Measurements from ENCODE around the gene ZIC4. TPM values are rescaled to one million over a fixed set of nuclear protein-coding genes. Genes with fewer than 3 reads are reported as not detected.

ZIC4 gene
- total RNA-seq, 1 donor from 2014 or later = not detected

GRCh38 chr3:147408188-147409100 is 2.1 kb upstream of the ZIC4 start:
- intact Hi-C loops (cut with DNase I) = no loop called here
- ATAC-seq (ENCODE audit: poor library complexity) = no peak
- DNase-seq = no peak

GRCh38 chr3:147407498-147408187 is 1.3 kb upstream of the ZIC4 start:
- ATAC-seq (ENCODE audit: poor library complexity) (no peak), DNase-seq (no peak)
- intact Hi-C loops (cut with DNase I) = no loop called here

DNA sequence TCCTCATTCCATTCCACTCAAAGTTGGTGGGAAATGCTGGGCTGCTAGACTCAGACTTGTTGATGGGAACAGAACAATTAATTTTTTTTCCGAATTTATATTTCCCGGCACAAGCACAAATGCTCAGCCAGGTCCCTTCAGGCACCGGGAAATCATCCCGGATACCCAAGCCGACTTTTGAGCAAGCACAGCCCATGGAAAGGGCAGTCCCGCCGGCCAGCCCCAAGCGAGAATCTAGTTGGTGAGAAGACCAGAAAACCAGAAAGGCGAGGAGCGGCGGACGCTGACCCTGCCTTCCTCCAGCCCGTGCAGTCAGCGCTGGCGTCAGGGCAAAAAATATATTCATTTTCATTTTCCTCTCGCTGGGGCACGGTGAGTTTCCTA is 763 bp upstream of the ZIC4 start:
- intact Hi-C loops (cut with DNase I) = no loop called here
- DNase-seq = no peak
- ATAC-seq (ENCODE audit: poor library complexity) = no peak

GRCh38 chr3:147405231-147406027 is 914 bp downstream of the ZIC4 start:
- ATAC-seq (ENCODE audit: poor library complexity) = no peak
- intact Hi-C loops (cut with DNase I) = no loop called here
- no peak for DNase-seq

DNA sequence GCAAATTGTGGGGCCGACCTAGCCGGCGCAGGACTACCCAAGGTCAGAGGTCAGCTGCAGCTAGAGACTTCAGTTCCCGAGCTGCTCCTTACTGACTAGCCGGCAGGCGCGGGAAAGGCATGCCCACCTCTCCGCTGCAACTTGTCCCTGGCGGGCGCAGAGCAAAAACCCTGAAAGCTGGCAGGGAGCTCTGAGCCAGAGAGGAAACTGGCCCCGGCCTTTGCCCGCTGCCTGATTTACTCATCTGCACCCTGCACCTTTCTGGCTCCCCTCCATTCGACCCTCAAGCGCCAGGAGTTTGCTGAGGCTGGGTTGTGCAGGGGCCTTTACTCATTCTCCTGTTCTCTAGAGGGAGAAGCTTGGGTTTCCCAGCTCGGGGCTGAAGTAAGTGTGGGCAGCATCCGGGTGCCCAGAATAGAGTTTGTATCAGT is 1.5 kb downstream of the ZIC4 start:
- ATAC-seq (ENCODE audit: poor library complexity) (no peak), DNase-seq (no peak)
- intact Hi-C loops (cut with DNase I) = no loop called here

DNA sequence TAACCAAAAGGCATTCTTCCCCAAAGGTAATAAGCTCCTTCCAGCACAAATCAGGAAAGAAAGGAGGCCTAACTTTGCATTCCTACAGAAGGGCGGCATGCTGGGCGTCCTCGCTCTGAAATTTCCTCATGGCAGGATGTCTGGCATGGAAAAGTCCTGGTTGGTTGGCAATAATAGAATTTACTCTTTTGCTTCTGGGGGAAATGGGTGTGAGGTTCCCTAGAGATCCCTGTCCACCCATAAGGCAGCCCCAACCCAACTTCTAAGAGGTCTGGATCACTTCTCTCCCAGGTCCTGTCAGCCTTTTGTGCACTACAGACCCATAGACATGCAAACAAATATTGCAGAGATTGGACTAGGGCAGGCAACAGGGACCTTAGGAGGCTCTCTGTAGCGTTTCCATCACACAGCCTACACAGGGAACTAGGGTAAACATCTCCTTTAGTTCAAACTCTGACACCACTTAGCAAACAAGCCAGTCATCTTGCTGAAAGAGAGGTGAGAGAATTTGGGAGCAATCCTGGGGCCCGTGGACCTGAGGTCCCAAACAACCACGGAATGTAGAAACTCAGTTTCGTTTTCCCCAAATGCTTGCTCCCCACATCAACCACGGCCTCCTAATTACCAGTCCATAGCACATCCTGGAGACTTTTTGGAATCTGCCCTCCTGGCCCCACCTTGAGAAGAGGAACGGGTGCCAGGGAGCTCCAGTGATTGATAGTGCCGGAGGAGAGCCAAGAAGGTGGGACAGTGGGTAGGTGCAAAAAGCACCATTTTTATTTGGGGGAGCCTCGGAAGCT is 2.1 kb downstream of the ZIC4 start:
- DNase-seq = no peak
- no peak for ATAC-seq (ENCODE audit: poor library complexity)
- intact Hi-C loops (cut with DNase I) = no loop called here

- DNase-seq (no peak), ATAC-seq (ENCODE audit: poor library complexity) (no peak)
- intact Hi-C loops (cut with DNase I) = no loop called here
Measured at GRCh38 chr3:147403511-147403910, 2.8 kb downstream of the ZIC4 start.

GRCh38 chr3:147402159-147402558 is 4.2 kb downstream of the ZIC4 start:
- intact Hi-C loops (cut with DNase I) = no loop called here
- ATAC-seq (ENCODE audit: poor library complexity) (no peak), DNase-seq (no peak)

- DNase-seq (no peak), ATAC-seq (ENCODE audit: poor library complexity) (no peak)
- intact Hi-C loops (cut with DNase I) = no loop called here
Measured at GRCh38 chr3:147401421-147401820, 4.9 kb downstream of the ZIC4 start.

GRCh38 chr3:147400999-147401398 is 5.3 kb downstream of the ZIC4 start:
- intact Hi-C loops (cut with DNase I) = no loop called here
- DNase-seq = no peak
- ATAC-seq (ENCODE audit: poor library complexity) = no peak

- DNase-seq (no peak), ATAC-seq (ENCODE audit: poor library complexity) (no peak)
- intact Hi-C loops (cut with DNase I) = no loop called here
Measured at GRCh38 chr3:147400111-147400510, 6.2 kb downstream of the ZIC4 start.

DNA sequence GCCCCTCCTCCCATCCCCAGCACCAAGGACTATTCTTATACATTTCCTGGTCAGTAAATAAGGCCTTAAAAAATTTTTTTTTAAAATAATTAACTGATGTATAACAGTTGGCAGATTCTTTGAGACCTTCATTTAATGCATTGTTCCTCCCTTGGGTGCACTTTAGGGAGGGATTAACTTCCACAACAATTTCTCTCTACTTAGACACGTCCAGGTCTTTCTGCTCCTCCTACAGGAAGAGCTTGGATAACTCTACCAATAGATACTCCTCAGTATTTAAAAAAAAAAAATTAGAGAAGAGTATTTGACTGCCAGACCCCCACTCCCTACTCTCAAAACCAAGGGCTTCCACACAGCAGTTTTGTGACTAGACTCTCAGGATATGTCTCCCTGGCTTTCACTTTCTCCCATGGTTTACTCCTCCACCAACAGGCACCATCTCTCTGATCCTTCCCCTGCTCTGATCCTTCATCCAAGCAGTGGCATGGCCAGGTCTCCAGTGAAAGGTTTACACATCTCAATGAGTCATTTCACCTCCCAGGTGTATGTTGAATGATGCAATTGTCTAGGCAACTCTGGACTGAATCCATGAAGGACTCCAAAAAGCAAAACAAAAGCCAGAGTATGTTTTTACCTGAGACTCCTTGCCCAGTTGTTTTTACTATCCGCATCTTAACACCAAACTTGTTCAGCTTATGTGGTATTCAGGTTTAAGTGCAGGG is 7.4 kb downstream of the ZIC4 start:
- ATAC-seq (ENCODE audit: poor library complexity) (no peak), DNase-seq (no peak)
- intact Hi-C loops (cut with DNase I) = no loop called here

- intact Hi-C loops (cut with DNase I) = no loop called here
- ATAC-seq (ENCODE audit: poor library complexity) (no peak), DNase-seq (no peak)
Measured at GRCh38 chr3:147397875-147398812, 8.2 kb downstream of the ZIC4 start.

DNA sequence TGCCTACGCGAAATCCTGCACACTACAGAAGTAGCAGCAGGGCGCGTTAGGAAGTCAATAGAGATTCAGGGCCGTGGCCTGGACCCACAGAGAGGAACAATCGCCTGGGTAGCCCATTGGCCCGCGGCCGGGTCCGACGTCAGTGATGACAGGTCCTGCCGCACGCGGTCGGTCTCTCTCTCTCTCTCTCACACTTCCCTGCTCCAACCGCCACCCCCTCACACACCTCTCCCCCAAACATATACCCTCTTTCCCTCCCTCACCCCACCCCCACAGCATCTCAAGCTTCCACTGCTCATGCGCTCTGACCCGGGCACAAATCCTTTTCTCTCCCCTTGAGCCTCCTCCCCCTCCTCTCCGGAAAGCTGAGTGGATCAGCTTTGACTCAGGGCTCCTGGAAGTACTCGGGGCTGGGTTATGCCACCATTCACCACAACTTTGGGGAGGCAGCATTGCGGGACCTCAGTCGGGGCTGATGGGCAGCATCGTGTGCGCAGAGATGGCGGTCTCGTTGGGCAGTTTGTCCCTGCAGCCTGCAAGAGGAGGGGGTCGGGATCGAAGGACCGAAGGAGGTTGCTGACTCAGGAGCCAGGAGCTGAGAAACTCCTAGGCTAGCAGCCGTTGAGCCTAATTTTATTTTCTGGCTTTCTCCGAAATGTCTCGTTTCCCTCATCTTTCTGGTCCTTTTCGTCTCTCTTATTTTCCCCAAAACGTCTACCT is 9.0 kb downstream of the ZIC4 start:
- intact Hi-C loops (cut with DNase I) = no loop called here
- ATAC-seq (ENCODE audit: poor library complexity) (no peak), DNase-seq (no peak)

DNA sequence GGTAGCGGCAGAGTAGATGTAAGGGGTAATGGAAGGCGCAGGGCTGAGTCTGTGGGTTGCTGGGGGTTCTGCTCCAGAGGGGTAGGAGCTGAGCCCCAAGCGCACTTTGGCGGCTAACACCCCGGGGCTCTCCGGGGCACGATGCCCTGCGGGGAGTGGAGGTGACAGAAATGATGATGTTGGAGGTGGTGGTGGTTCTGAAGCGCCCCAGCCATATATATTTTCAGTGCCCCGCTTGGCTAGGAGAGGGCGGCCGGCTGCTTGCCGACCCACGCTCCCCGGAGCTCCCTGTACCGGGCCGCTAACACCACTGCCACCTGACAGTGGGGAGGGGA is 9.7 kb downstream of the ZIC4 start:
- intact Hi-C loops (cut with DNase I) = no loop called here
- DNase-seq = no peak

DNA sequence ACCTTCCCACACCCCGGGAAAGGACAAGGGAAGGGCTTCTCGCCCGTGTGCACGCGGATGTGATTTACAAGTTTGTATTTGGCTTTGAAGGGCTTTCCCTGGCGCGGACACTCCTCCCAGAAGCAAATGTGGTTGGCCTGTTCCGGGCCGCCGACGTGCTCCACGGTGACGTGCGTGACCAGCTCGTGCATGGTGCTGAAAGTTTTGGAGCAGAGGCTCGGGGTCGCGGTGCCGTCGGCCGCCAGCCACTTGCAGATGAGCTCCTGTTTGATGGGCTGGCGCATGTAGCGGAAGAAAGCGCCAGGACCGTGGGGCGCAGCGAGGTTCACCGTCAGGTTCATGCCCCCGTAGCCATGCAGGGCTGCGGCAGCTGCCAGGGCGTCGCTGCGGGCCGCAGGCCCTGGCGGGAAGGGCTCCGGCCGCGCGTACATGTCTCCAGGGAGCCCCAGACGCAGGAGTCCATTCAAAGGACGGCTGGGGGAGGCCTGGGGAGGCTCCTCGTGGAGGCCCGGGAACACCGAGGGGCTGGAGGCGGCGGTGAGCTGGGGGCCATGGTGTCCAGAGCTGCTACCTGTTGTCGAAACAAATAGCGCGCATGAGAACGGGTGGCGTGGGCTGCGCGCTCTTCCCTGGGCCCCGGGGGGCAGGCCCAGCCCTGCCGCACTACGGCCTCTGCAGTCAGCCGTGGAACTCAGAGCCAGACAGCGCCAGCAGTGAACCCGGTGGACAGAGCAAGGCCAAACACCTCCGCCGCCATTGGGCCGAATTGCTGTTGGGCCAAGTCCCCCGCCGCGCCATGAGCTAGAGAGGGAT is 10.2 kb downstream of the ZIC4 start:
- intact Hi-C loops (cut with DNase I) = no loop called here

More for the DNA sequence above, 9.7 kb downstream of the ZIC4 start:
- ATAC-seq (ENCODE audit: poor library complexity) = no peak

More for the DNA sequence above, 10.2 kb downstream of the ZIC4 start:
- ATAC-seq (ENCODE audit: poor library complexity) (no peak), DNase-seq (no peak)

Measured in Right ventricle myocardium superior (tissue), 1 donor.